Measurements from ENCODE around the gene MON1A. TPM values are rescaled to one million over a fixed set of nuclear protein-coding genes. Genes with fewer than 3 reads are reported as not detected.

Gene MON1A
- total and polyA plus RNA-seq, 10 of the 15 experiments (the other 5 are each of a cell fraction or from before 2014, with no cell fraction given), result 1.3 to 10.5 (median 7.7) TPM

GRCh38 chr3:49976942-49977341 is 47.3 kb upstream of the MON1A start (continued):
- TF ChIP-seq PRDM15 (CRISPR knock-in tag; IDR thresholded peaks at IDR 0.05) (no peak), KAT2A (conservative IDR thresholded peaks at IDR 0.05; ENCODE audit: control insufficient read depth, low read depth, low read length) (no peak), POLR2AphosphoS2 (IDR thresholded peaks at IDR 0.05; ENCODE audit: low read depth, low read length) (no peak), CUX1 (IDR thresholded peaks at IDR 0.05; ENCODE audit: insufficient replicate concordance, low read depth, low read length) (no peak), IRF4 (IDR thresholded peaks at IDR 0.05; ENCODE audit: low read depth, low read length) (no peak), MAX (IDR thresholded peaks at IDR 0.05; ENCODE audit: low read depth, low read length) (no peak), EGR1 (IDR thresholded peaks at IDR 0.05; ENCODE audit: borderline replicate concordance in 1 of 2, low read depth in 2 of 2, low read length in 2 of 2) (no peak), RELB (IDR thresholded peaks at IDR 0.05; ENCODE audit: low read depth) (no peak), SUZ12 (IDR thresholded peaks at IDR 0.05; ENCODE audit: unreplicated experiment) (no peak), CHD2 (IDR thresholded peaks at IDR 0.05; ENCODE audit: borderline replicate concordance, low read depth, low read length) (no peak), IKZF1 (conservative IDR thresholded peaks at IDR 0.05) (no peak), ZBTB33 (IDR thresholded peaks at IDR 0.05) (no peak)
